GM19193 (cell line): ENCODE measurements around the gene JAG1.

ENCODE experiments used
- POLR2A ChIP-seq: IDR thresholded peaks from 4 replicates; pipeline ENCODE4 v1.6.1; 2011; ENCODE audit not compliant: insufficient read depth, insufficient read length; ENCODE audit errors: extremely low read depth

JAG1 gene

DNA sequence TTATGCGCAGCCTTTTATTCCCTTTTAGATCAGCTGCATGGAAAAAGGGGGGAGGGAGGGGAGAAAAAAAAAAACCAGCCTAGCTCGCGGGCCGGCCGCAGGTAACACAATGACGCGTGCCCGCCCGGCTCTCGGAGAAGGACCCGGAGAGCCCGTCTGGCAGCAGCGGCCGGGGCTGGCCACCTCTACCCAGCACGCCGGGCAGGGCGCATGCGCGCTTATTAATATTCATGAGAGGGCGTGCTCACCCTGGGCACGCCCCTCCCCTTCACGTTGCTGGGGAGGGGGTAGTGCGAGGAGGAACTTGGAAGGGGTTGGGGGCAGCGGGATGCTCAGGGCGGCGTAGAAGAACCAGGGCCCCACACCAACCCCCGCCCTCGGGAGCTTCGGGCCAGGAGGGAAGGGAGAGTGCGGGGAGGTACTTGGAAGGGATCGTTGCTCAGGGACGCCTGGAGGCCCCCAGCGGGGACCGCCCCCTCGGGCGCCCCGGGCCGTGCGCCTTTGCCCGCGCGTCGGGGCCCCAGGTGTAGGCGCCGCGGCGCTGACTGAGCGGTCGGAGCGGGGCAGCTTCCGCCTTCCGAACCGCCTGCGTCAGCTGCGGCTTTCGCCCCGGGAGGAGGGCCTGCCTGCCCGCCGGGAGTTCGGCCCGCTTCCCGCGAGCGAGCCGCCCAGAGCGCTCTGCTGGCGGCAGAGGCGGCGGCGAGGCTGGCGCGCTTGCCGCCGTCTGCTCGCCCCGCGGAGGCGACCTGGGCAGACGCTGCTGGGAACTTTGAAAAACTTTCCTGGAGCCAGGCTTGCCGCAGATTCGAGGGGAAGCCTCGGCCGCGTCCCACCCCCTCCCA, at the start of gene JAG1:
TSS of gene JAG1 (minus strand) at position 158 of the 842 bp plus-strand sequence. CDS start 469 bp downstream, outside the sequence.
- TF ChIP-seq POLR2A = peak; percentile 32

DNA sequence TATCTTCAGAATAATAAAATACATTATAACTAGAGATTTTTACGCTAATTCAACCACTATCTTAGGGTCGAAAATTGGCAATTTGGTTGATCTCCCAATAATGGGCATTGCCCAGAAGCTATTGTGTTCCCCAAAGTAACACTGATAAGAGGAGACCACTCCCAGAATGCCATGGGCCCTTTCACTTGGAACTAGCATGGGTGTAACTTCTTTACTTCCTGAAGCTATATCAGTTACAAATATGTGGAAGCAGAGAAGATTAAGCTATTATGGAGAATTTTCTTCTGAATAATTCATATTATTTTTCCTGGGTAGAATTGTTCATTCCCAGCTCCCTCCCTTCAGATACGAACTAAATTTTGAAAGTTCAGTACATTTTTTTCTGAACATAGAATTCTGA, 48.2 kb upstream of the JAG1 start:
- no peak for TF ChIP-seq POLR2A

- no peak for TF ChIP-seq POLR2A
These were observed 47.5 kb upstream of the JAG1 start for GRCh38 chr20:10721137-10721896.

- TF ChIP-seq POLR2A = no peak
These were observed 46.8 kb upstream of the JAG1 start for GRCh38 chr20:10720565-10720964.

DNA sequence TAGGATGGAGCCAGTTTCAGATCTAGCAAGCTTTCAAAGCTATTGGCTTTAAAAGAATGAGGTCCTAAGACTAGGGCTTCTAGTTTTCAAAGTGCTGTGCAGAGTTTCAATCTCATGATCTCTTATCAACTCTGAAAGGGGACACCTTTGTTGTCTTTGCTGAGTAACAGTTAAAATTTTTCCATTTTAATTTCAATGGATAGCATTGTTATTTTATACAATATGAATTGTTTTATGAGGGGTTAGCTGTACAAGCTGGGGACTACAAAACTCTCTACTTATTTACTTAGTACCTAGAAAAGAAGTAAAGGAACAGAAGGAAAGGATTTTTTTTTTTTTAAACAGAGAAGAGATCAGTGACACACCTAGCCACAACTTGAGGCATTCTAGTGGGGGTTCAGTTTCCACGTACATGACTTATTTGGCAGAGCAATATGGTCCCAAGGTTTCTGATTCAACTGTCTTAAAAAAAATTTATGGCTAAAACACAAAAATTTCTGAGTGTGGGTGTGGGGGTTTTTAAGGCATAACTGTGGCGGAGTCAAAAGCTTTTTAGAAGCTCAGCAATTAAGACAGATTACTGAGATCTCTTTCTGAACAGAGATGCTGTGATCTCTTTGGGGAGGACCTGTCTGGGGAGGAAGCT, 46.1 kb upstream of the JAG1 start:
- TF ChIP-seq POLR2A = no peak

DNA sequence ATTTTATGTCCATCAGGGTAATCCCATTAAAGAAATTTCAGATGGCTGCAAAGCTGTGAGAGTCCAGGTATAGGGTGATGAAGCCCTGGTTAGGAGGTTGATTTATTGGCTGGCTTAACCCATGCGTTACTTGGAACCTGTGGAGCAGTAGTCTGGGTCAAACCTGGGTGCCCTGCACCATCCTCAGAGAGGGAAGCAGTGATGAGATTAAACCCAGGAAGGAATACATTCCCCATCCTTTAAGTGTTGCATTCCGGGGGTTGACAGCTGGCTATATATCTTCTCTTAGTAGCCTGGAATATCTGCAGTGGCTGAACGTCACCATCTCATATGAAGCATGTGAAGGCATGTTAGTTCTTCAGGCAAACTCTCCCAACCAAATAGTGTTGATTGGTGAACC, 44.9 kb upstream of the JAG1 start:
- TF ChIP-seq POLR2A = no peak

- TF ChIP-seq POLR2A = no peak
These were observed 43.1 kb upstream of the JAG1 start for GRCh38 chr20:10716855-10717254.

DNA sequence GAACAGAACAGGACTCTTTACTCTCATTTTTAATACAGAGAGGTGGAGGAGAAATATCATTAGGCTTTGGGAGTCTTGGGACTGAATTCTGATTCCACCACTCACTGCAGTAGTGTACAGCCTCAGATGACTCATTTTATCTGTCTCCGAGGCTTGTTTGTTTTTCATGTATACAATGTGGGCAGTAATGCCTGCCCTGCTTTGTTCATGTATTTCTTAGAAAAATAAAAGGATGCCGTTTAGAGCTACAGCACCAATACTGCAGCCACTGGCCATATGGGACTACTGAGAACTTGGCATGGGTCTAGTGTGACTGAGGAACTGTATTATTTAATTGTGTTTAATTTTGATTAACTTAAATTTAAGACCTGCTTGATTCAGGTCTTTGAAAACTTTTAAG, 41.2 kb upstream of the JAG1 start:
- TF ChIP-seq POLR2A = no peak

- TF ChIP-seq POLR2A = no peak
These were observed 40.6 kb upstream of the JAG1 start for GRCh38 chr20:10714236-10714975.

DNA sequence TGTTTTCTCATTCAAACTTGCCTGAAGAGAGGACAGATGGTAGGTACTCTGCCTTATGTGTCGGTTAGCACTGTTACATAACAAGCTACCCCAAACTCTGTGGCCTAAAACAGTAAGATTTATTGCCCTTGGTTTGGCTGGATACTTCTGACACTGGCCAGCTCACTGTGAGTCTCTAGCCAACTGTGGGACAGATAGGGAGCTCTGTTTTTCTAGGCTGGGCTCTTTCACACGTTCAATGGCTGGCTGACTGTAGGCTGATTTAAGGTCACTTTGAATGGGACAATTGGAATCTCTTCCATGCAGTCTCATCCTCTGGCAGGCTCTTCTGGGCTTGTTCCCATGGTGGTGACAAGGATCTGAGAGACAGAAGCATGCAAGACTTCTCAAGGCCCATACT, 39.4 kb upstream of the JAG1 start:
- TF ChIP-seq POLR2A = no peak

- no peak for TF ChIP-seq POLR2A
These were observed 38.2 kb upstream of the JAG1 start for GRCh38 chr20:10711903-10712451.

GRCh38 chr20:10710991-10711775, 37.4 kb upstream of the JAG1 start:
- TF ChIP-seq POLR2A = no peak

- no peak for TF ChIP-seq POLR2A
These were observed 36.1 kb upstream of the JAG1 start for GRCh38 chr20:10709916-10710315.
